NCI-H1105 treated with DMSO at 0.1 percent for 48 hours (cell line): ENCODE results near the gene DDIT4.
"Not testable (repeated sequence)": the region's sequence is repeated elsewhere in the genome, so short reads cannot be mapped to it uniquely, and the experiment has no call there.

Experiments used
- DNase-seq: peaks from one replicate; lab custom pipeline; 2025; lab: John Stamatoyannopoulos, UW

DDIT4 gene

DNA sequence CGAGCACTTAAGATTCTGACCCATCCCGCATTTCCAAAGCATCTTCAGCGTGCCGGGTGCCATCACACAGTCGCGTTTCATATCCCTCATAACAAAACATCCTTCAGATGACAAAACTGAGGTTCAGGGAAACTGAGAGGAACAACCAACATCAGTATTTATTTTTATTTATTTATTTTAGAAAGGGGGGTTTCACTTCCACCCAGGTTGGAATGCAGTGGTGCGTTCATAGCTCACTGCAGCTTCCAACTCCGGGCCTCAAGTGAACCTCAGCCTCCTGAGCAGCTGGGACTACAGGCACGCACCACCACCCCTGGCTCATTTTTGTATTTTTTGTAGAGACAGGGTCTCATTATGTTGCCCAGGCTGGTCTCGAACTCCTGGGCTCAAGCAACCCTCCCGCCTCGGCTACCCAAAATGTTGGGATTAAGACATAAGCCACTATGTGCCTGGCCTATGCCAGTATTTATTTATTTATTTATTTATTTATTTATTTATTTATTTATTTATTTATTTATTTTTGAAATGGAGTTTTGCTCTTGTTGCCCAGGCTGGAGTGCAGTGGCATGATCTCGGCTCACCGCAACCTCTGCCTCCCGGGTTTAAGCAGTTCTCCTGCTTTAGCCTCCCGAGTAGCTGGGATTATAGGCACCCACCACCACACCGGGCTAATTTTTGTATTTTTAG, 24.4 kb upstream of the DDIT4 start:
- DNase-seq, result not testable (repeated sequence)

- no peak for DNase-seq
These were observed 23.1 kb upstream of the DDIT4 start for GRCh38 chr10:72250666-72251065.

GRCh38 chr10:72251635-72252034, 22.1 kb upstream of the DDIT4 start:
- no peak for DNase-seq

DNA sequence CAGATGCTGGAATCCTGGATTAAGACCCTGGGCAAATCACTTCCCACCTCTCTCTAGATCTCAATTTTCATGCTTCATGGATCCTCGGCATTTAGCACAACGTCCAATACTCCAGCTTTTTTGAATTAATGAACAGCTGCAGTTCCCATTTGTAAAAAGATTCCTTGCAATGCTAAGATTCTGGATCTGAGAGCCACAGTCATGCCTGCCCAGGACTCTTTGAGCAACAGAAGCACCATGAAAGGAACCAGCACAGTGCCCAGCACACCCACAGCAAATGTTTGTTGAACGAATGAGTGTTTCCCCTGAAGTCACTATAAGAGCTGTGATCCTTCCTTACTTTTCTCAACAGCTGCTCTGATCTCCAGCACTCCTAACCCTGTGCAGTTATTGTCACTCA, 20.8 kb upstream of the DDIT4 start:
- no peak for DNase-seq

DNA sequence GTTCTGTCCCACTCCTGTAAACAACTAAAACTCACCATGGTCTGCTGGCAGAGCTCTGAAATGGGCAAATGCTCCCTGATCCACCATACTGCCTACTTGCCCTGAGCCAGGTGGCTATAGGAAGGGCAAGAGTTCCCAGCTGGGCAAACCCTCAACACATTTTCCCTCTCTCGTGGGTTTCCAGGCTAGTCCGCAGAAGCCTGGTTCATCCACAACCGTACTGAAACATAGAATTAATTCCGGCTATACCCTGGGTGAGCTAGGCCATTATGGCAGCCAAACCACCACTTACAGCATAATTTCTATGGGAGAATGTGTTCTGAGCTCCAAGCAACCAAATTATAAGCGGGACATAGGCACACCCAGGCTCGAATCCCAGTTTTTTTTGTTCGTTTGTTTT, 20.1 kb upstream of the DDIT4 start:
- DNase-seq, result no peak

DNA sequence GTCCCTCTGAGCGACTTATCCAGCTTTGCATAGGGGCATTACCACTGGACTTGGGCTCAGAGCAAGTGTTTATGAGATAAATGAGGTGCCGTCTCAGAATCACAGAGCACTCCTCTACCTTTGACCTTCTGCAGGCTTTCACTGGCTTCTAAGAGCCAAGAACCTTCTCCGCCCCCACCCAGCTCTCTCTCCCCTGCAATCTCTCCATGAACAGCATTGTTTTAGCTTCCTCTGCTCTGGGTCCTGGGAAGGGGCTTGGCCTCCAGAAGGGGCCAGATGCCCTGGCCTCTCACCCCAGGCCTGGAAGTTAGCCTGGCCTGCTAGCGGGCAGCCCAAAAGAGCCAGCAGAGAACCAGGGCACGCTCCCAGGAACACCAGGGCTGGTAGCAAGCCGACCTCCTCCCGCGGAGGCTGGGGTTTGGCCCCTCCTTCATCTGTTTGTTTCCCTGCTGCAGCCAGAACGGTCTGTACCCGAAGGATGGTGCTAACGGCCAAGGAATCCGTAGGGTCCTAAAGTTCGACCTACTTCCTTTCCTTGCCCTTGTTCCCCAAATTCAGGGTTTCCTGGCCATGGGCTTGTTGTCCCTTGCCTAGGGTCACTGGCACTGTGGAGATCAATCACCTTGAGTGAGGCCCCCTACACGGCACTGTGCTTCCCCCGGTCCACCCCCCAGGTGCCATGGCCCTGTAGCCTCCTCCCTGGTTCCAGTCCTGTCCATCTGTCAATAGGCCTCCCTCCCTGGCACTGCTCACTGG, 18.7 kb upstream of the DDIT4 start:
- DNase-seq, result no peak

DNA sequence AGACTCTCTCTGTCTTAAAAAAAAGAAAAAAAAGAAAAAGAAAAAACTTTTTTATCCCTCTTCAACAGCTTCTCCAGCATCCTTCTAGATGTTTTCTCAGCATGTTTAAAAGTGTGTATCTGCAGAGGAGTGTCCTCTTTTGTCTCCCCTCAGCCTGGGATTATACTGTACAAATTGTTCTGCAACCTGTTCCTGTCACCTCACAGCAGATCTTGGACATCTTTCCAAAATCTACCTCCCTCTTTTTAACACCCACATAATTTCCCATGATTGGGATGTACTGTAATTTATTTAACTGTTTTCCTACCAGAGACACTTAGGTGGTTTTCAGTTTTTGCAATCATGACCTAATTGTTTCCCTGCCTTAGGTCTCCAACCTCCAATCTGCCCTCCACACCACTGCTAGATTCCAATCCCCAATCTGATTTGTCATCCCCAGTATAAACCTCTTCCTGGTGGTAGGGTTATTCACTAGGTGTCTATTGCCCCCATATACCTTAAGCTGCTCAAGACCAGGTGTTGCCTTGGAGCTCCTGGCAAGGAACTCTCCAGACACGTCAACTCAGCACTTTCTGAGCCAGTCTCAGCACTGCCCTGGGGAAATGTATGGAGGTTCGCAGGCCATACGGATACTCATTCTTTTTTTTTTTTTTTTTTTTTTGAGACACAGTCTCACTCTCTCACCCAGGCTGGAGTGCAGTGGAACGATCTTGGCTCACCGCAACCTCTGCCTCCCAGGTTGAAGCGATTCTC, 17.6 kb upstream of the DDIT4 start:
- no peak for DNase-seq

DNA sequence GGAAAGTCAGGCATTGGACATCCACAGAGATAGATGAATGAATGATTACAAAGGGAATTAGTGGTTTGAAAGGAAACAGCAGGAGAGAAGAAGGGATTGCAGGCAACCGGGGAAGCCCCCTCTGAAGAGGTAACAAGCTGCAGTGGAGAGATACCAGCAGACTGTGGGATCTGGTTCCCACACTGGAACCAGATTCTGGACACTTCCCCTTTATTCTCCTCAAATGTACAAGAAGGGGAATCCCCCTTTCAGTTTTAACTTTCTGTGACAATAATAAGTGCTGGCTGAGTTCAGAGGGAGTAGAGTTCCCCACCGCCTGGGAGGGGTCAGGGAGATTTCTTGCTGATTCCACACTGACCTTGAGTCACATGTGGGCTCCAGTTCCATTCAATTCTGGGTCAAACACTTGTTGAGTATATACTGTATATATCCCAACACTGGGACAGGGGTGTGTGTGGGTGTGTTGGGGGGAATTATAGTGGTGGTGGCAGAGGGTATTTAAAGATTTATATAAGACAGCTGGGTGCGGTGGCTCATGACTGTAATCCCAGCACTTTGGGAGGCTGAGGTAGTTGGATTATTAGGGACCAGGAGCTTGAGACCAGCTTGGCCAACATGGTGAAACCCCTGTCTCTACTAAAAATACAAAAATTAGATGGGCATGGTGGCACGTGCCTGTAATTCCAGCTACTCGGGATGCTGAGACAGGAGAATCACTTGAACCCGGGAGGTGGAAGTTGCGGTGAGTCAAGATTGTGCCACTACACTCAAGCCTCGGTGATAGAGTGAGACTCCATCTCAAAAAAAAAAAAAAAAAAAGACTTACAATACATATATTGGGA, 16.5 kb upstream of the DDIT4 start:
- DNase-seq, result no peak

GRCh38 chr10:72258617-72259016, 15.1 kb upstream of the DDIT4 start:
- no peak for DNase-seq

- no peak for DNase-seq
These were observed 14.1 kb upstream of the DDIT4 start for GRCh38 chr10:72259491-72260238.

GRCh38 chr10:72260239-72260975, 13.3 kb upstream of the DDIT4 start:
- DNase-seq, result no peak

DNA sequence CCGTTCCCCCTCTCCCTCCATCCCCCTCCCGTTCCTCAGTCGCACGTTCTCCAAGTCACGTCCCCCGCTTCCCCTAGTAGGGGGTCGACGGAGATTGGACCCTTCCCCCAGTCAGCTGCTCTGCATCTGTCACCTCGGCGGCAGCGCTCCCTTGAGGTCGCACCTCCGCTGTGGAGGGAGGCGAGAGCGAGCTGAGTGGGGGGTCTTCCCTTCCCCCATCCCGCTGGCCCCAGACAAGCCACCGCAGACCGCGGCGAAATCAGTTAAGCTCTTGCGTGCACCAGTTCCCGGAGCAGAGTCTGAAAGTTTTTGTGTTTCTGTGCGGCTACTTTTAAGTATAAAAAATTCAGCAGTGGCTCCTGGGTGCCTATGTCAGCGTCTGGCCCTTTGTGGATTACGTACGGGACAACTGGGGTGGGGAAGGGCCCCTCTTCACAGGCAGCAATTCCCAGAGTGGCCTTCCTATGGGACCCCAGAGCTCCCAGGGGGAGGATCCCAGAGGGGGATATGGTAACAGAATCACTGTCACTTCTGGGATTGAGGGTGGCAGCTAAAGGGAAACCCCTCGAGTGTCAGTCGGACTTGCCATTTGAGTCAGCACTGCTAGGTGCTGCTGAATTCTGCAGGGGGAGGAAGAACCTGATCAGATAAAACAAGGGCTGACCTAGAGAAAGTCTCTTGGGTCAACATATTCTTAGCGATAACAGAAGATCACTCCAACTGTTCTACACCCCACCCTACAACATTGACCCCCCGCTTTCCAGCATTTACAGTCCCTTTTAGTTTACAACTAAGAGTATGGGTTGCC, 12.5 kb upstream of the DDIT4 start:
- no peak for DNase-seq

- DNase-seq, result no peak
These were observed 11.8 kb upstream of the DDIT4 start for GRCh38 chr10:72261784-72262404.

DNA sequence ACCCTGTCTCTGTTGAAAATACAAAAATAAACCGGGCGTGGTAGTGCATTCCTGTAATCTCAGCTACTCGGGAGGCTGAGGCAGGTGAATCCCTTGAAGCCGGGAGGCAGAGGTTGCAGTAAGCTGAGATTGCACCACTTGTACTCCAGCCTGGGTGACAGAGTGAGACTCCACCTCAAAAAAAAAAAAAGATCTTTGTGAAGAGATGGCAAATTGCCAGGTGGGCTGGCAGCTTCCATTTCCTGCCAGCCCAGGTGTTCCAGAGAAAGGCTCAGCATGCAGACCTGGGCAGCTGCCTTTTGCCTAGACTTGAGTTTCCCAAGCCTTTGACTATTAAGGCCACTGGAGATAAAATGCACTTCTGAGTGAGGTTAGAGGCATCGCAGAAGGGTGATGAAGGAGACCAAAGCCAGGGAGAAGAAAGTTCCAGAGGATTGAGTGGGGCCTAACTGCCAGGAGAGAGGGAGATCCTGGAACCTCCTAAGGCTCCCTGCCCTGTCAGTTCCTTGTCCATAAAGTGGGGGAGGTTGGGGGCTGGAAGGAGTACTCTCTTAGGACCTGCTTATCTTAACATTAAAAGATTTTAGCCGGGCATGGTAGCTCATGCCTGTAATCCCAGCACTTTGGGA, 10.0 kb upstream of the DDIT4 start:
- peak; percentile 88 for DNase-seq

- DNase-seq, result no peak
These were observed 9.2 kb upstream of the DDIT4 start for GRCh38 chr10:72264536-72264935.

DNA sequence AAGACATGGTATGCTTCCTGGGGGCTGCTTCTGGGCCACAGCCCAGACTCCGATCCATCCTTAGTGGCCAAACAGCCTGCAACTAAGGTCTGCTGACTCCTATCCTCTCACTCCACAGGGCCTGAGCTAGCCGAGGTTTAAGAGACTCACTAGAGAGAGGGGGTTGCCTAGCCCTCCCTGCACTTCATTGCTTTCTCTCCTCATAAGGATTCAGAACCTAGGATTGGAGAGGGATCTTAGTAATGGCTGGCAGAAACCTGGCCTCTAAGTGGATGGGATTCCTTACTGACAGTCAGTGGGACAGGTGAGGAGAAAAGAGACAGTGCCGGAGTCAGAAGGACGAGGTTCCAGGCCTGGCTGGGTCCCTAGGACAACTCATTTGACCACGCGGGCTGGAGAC, 8.2 kb upstream of the DDIT4 start:
- DNase-seq, result no peak

DNA sequence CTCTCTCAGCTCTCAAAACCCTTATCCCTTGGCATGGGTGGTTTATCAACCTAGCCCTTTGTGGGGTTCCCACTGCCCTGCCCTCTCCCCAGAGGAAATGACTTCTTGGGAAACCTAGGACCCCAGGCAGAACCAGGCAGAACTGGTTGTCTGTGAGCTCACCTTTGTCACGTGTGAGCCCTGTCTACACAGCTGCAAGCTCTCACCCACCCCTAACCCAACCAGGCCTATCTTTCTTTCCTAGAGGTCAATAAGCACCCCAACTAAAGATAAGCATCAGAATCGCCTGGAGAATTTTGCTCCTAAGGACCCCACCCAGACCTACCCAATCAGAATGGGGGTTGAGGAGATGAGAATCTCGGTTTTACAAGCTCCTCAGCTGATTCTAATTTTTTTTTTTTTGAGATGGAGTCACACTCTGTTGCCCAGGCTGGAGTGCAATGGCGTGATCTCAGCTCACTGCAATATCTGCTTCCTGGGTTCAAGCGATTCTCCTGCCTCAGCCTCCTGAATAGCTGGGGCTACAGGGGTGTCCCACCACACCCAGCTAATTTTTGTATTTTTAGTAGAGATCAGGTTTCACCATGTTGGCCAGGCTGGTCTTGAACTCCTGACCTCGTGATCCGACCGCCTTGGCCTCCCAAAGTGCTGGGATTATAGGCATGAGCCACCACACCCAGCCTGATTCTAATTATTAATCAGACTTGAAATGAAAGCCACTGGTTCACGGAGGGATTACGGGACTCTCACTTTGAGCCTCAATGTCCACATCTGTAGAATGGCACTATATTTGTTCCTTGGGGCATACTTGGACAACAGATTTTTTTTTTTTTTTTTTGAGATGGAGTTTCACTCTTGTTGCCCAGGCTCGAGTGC, 7.5 kb upstream of the DDIT4 start:
- DNase-seq, result no peak

GRCh38 chr10:72267381-72267780, 6.3 kb upstream of the DDIT4 start:
- DNase-seq, result no peak
